GM20000 (cell line): ENCODE measurements around the gene NCMAP.

Source experiments
- DNase-seq: peaks from one replicate; pipeline ENCODE4 v3.0.0; 2012; ENCODE audit warnings: low spot score
- TF ChIP-seq, protein P1 (sequence below): IDR thresholded peaks from 2 replicates; pipeline ENCODE4 v1.5.1; 2012; ENCODE audit warnings: mild to moderate bottlenecking, control low read depth; ENCODE audit errors: extremely low read depth, missing control alignments

NCMAP gene

GRCh38 chr1:24657781-24658180, 101.9 kb downstream of the NCMAP start:
- TF ChIP-seq, protein P1, sequence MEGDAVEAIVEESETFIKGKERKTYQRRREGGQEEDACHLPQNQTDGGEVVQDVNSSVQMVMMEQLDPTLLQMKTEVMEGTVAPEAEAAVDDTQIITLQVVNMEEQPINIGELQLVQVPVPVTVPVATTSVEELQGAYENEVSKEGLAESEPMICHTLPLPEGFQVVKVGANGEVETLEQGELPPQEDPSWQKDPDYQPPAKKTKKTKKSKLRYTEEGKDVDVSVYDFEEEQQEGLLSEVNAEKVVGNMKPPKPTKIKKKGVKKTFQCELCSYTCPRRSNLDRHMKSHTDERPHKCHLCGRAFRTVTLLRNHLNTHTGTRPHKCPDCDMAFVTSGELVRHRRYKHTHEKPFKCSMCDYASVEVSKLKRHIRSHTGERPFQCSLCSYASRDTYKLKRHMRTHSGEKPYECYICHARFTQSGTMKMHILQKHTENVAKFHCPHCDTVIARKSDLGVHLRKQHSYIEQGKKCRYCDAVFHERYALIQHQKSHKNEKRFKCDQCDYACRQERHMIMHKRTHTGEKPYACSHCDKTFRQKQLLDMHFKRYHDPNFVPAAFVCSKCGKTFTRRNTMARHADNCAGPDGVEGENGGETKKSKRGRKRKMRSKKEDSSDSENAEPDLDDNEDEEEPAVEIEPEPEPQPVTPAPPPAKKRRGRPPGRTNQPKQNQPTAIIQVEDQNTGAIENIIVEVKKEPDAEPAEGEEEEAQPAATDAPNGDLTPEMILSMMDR, result no peak

More at GRCh38 chr1:24657781-24658180, 101.9 kb downstream of the NCMAP start:
- no peak for DNase-seq
